ENCODE results near the gene ZNF597.

The ZNF597 gene

DNA sequence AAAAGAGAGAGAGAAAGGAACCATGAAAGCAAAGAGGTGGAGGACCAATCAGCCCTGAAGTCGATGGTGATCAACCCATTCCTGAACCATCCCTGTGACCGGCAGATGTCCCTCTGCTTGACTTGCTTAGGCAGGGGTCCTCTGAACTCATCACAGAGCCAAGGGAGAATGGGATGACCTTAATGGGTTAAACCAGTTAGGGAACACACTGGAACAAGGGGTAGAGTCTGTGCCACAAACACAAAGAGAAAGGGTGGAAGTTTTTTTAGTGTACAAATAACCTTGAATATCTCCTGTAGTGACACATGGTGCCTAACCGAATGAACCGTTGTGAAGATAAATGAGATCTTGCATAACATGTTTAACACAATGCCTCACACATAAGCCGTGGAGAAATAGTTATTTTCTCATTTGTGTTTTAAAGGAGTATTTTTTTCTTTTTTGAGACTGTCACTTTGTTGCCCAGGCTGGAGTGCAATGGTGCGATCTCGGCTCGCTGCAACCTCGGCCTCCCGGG, 11.4 kb upstream of the ZNF597 start:
- DNase-seq (ENCODE audit: low spot score), result no peak

DNA sequence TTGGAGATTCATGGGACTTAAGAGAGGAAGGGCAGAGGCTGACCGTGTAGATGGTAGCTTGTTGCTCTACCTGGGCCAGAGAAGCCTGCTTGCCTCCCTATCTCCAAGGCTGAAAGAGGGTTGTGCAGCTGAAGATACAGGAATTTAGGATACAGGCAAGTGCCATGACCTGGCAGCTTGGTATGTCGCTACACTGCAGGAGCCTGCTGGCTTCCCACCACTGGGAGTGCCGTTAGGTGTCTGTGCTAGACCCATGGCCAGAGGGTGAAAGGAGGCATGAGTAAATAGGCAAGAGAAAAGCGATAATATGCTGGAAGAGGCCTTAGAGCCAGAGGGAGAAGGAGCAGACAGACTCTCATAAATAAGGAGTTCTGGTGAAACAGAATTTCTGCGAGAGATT, 10.8 kb upstream of the ZNF597 start:
- no peak for DNase-seq (ENCODE audit: low spot score)

DNA sequence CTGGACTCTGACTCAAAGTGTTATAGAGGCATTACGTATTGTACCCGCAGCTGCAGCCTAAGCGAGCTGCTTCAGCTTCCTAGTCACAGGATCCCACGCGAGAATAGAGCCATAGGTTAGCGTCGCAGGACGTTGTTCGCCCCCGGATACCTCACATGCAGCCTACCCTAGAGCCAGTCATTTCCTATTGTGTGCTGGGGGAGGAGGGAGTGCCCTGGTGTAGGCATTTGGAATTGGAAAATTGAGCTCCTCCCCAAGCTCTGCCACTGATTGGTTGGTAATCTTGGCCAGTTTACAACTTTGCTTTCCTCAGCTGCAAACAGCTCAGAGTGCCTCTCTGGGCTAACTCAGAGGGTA, 706 bp upstream of the ZNF597 start:
- DNase-seq (ENCODE audit: low spot score), result no peak

DNA sequence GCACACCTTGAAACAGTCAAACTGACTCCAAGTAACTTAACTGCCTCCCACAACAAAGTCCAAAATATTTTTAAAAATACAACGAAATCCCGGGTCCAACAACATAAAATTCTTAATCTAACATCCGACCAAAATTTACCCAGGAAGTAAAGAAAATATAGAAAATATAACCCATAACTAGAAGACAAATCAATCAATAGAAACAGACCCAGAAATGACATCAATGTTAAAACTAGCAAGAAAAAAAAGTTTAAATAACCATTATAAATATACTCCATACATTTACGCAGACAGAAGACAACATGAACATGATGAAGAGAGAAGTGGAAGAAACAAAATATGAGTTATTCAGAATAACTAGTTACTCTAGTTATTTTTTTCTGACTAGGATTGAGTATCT, 3.7 kb downstream of the ZNF597 start:
- no peak for DNase-seq (ENCODE audit: low spot score)

DNA sequence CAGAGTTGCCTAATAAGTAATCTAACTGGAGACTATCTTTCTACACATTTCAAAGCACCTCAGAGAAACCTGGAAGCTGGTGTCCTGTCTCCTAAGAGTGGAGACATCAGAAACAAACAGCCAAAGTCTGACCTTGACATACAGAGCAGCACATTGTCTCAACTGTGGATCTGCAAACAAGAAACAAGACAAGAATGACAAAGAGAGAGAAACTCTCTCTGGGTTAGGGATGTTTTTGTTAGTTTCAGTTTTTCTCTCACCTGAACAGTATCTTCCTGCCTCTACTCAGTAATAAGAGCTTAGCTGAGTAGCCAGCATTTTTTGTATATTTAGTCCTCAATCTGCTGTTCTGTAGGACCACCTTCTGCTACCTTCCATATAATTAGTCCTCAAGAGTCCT, 8.9 kb downstream of the ZNF597 start:
- no peak for DNase-seq (ENCODE audit: low spot score)

DNA sequence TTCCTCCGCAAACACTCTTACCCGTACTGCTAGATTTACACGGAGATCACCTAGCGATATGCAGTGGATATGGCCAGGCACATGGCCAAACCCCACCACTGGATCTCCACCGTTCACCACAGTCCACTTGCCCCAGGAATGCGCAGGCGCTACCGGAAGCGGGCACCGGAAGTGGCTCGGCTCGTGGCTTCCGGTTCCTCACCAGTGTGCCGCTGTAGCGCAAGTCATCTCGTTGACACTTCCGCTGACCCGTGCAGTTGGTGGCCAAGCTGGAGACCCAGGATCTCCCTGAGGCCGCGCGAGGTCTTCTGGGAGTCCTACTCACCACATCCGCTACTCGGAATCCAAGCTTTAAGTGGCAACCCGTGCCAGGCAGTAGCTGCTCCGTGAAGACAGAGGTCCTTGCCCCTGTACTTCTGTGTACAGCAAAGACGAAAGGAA, 11.5 kb downstream of the ZNF597 start:
- DNase-seq (ENCODE audit: low spot score), result peak; percentile 71

DNA sequence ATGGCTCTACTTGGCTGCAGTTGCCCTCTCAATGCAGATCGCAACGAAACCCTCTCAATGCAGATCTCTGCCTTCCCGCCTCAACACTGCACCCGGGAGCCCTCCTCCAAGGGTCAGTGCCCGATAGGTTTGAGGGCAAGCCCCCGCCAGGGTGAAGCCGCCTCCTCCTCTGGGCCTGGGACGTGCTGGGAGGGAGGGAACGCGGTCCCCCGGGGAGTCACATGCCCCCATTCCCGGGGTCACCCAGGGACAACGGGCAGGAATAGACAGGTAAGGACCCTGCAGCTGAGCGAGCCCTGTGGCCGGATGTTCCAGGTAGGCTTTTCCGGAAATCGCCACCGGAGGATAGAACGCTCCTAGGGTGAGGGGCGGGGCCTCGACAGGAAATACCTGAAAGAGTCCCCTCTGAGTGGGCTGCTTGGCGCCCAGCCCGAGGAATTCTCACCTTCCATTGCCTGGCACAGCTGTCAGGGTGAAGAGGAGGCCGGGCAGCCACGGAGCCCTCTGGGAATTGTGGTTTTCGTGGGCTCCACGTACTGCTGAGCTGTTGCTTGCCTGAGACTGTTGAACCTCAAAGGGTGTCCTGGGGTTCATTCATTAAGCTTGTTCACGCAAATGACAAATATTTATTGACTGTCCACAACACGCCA, 29.4 kb downstream of the ZNF597 start:
- DNase-seq (ENCODE audit: low spot score), result no peak

DNA sequence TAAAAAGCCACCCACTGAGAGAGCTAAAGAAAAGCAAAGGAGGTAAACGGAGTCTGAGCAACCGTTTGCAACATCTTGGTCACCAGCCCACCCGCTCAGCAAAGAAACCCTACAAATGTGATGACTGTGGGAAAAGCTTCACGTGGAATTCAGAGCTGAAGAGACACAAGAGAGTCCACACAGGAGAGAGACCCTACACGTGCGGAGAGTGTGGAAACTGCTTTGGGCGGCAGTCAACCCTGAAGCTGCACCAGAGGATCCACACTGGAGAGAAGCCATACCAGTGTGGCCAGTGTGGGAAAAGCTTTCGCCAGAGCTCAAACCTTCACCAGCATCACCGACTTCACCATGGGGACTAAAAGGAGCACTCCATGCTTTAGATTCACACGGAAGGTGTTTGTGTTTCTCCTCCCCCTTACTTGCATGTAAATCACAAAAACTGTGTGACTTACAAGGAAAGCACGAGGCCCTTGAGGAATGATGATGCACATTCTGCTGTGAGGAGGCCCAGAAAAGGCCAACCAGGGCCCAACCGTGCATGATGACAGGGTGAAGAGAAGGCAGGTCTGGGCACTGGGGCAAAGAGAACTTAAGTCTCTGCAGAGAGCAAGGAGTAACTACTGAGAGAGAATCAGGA, 34.6 kb downstream of the ZNF597 start:
- no peak for DNase-seq (ENCODE audit: low spot score)

DNA sequence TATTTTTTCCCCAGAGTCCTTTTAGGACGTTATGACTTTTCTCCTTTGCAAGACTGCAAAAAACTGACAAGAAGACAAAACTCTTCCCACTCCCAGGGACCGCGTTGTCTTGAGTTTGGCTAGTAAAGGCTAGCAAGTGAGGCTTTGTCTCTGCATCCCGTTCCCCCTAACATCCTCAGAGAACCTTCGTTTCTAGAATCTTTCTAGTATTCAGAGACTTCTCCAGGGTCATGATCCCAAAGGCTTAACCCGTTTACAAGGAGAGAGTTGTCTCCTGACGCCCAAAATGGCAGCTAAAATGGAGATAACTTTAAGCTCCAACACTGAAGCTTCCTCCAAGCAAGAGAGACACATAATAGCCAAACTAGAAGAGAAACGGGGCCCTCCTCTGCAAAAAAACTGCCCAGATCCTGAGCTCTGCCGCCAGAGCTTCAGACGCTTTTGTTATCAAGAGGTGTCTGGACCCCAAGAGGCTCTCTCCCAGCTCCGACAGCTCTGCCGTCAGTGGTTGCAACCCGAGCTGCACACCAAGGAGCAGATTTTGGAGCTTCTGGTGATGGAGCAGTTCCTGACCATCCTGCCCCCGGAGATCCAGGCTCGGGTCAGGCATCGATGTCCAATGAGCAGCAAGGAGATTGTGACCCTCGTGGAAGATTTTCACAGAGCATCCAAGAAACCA, 41.4 kb downstream of the ZNF597 start:
- DNase-seq (ENCODE audit: low spot score), result no peak

DNA sequence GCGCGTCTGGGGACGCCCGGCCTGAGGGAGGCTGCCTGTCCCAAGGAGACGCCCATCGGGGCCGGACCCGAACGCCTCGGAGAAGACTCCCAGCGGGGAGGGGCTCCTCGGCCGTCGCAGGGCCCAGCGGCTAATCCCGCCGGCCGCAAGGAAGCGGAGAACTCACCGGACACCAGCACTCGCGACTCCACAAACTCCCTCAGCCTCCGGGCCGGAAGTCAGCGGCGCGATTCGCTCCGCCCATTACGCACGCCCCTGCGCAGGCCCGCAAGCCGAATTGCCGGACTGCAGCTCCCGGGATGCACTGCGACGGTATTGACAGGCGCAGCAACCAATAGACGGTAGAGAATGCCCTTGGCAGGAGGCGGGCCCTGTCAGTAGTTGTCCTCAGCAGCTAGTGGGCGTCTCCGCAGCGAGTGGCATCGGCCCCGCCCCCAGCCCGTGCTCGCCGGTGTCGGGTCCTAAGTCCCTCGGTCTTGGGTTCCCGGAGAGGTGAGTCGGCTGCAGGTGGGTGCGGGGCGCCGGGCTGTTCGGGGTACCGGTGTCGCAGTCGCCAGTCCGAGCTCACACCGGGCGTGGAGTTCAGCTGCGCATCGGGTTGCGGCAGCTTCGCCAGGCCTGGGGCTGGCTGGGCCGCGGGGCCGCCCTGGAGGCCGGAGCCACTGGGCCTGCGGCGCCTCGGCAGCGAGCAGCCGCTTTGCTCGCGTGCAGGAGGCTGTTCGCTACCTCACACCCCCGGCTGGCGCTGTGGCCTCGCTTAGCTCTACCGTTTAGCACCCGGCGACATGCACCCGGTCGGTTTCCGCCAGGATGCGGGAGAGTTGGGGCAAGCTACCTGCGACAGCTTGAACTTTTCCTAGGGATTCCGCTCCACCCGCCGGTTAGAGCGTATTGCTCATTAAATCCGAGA, 42.3 kb downstream of the ZNF597 start, which contains the start of the genes ZNF174 and ZSCAN32:
Gene ZNF174 (plus strand): TSS at position 437 of the 910 bp plus-strand sequence. CDS start 790 bp downstream, outside the sequence.
Gene ZSCAN32 (minus strand): TSS at position 226 of the 910 bp plus-strand sequence. CDS start 3,447 bp downstream, outside the sequence.
- peak; percentile 99 for DNase-seq (ENCODE audit: low spot score)

DNA sequence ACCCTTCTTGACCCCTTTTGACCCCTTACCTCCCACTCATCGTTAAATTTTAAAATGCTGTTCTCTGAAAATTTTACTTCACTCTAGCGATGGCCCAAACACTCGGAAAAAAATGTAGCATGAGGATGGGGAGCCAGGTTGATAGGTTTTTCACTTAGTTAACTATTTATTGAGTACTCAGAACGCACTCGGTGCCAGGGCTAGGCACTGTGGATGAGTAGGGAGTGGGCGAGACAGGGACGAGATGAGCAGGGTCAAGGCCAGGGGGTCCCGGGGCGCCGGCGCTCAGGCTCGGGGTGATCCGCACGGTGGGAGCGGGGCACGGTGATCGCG, 42.9 kb downstream of the ZNF597 start:
- DNase-seq (ENCODE audit: low spot score), result no peak

DNA sequence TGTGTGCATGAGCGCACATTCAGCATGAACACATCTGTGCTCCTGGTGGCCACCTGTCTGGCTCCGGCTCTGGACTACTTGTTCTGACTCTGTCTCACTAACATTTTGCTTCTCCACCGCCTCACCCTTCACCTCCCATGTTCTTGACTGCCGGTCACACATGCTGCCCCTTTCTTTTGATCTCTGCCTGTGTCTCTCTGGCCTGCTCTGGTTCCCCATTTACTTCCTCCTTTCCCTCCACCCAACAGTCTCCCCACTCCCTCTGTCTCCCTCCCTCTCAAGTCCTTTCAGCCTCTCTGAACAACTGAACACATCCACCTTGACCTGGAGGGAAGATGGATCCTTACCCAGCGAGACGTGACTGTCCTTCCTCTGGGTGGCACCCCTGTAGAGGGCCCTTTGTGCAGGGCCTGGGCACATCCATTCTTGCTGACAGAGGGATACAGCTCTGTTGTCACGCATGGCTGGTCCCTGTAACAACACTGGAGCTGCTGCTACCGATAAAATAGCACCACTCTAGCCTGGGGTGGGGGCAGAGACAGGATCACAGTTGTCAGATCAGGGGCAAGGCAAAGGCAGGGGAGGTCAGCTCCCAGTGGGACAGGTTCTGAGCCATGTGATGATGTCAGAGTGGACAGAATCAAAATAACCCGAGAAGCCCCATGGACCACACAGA, 53.5 kb downstream of the ZNF597 start:
- no peak for DNase-seq (ENCODE audit: low spot score)

DNA sequence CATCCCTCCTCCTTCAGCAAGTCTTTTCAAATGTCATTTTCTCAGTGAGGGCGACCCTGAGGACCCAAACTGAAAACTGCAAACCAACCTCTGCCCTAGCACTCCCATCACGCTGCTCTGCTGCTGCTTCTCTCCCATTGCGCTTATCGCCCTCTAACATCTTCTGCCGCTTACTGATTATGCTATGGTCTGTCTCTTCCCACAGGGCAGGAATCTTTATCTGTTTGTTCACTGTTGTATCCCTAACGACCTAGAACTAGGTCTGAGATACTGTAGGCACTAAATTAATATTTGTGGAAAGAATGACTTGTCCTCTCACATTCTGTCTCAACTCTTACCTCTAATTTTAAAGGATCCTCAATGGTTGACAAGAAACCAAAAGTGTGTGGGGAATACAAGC, 55.0 kb downstream of the ZNF597 start:
- no peak for DNase-seq (ENCODE audit: low spot score)

DNA sequence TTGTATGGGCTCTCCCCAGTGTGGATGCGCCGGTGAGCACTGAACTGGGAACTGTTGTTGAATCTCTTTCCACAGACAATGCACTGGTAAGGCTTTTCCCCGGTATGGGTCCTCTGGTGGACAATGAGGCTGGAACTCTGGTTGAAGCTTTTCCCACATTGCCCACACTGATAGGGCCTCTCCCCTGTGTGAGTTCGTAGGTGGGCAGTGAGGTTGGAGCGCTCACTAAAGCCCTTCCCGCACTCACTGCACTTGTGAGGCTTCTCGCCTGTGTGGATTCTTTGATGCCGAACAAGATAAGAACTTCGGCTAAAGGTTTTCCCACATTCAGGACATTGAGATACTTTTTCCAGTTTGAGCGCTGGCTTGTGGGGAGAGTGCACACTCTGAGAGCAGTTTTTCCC, 60.3 kb downstream of the ZNF597 start:
- DNase-seq (ENCODE audit: low spot score), result no peak
